Forelimb muscle (tissue), 1 donor: Measurements from ENCODE around the gene DOHH. TPM values are rescaled to one million over a fixed set of nuclear protein-coding genes. Genes with fewer than 3 reads are reported as not detected.

Experiments
- DNase-seq: peaks from one replicate; pipeline ENCODE4 v3.0.0-alpha.2; 2013; ENCODE audit warnings: low read depth
- polyA plus RNA-seq: library from polyadenylated mRNA; unstranded; fragments of 120-200 nt; gene quantifications from one replicate; pipeline ENCODE4 v1.2.1, GENCODE V29; 2013; ENCODE audit not compliant: insufficient read length

DOHH gene
- polyA plus RNA-seq, 1 donor = 6.8 TPM

GRCh38 chr19:3441986-3442329, 58.5 kb downstream of the DOHH start:
- DNase-seq = no peak

GRCh38 chr19:3441089-3441985, 59.1 kb downstream of the DOHH start:
- no peak for DNase-seq

Other genes with a start within 250 kb of the DOHH start
- 35.4 TPM for gene NFIC, start 134.1 kb downstream of the DOHH start, polyA plus RNA-seq
- 0.22 TPM for gene SMIM24, start 20.1 kb downstream of the DOHH start, polyA plus RNA-seq
- not detected for gene SMIM44, start 17.2 kb downstream of the DOHH start, polyA plus RNA-seq
- gene FZR1, start 5.6 kb upstream of the DOHH start, polyA plus RNA-seq = 26.9 TPM
- gene TEKTIP1, start 38.5 kb upstream of the DOHH start, polyA plus RNA-seq = 4.5 TPM
- gene MFSD12, start 56.9 kb upstream of the DOHH start, polyA plus RNA-seq = 25.2 TPM
- gene HMG20B, start 72.3 kb upstream of the DOHH start, polyA plus RNA-seq = 34.1 TPM
- 1.4 TPM for gene GIPC3, start 84.8 kb upstream of the DOHH start, polyA plus RNA-seq
- gene TBXA2R, start 106.2 kb upstream of the DOHH start, polyA plus RNA-seq = 1.7 TPM
- gene CACTIN, start 126.1 kb upstream of the DOHH start, polyA plus RNA-seq = 18.9 TPM
- 22.0 TPM for gene PIP5K1C, start 199.8 kb upstream of the DOHH start, polyA plus RNA-seq
- 0.46 TPM for gene TJP3, start 207.7 kb upstream of the DOHH start, polyA plus RNA-seq